T-cell (primary cell): ENCODE results near the gene MYO7A. TPM values are rescaled to one million over a fixed set of nuclear protein-coding genes. Genes with fewer than 3 reads are reported as not detected.
A peak's percentile ranks its signal among the peaks of the same experiment; 100 is the strongest.

Source experiments
- ATAC-seq, 4 experiments: fragments of 200-7000 bp in 3 of 4; fragments of 150-1000 bp in 1 of 4; cut with Tn5 transposase; replicated peaks in 1 of 4; 1 replicate in 3 of 4; 2 replicates in 1 of 4; pipeline ENCODE4 v1.10.0; 2021; ENCODE audit warnings: moderate library complexity in 3 of 4, mild to moderate bottlenecking in 2 of 4, moderate number of reproducible peaks in 1 of 4
- CTCF ChIA-PET, 2 donors: fragments of 300-600 bp; sonication (Branson Sonifier 250); formaldehyde crosslinking; loops; one replicate each; lab custom pipeline; 2022; ENCODE audit warnings: antibody characterized with exemption in 2 of 2; lab: Charles Lee
- POLR2A ChIA-PET, 2 donors: fragments of 300-600 bp; sonication (Branson Sonifier 250); formaldehyde crosslinking; loops; one replicate each; lab custom pipeline; 2022; ENCODE audit warnings: antibody characterized with exemption in 2 of 2; lab: Charles Lee
- DNase-seq, 35 experiments: peaks; one replicate each; pipeline versions ENCODE4 v3.0.0 to v3.0.0-alpha.2; 2013 to 2023
- H3K27ac ChIP-seq: one replicate; pipeline ENCODE4 v1.5.1; 2013; ENCODE audit warnings: low read length
- H3K27me3 ChIP-seq, 2 experiments: replicated peaks in 1 of 2; 1 replicate in 1 of 2; 2 replicates in 1 of 2; pipeline versions ENCODE4 v1.6.1 to v1.7.0; 2013; ENCODE audit warnings: low read length in 1 of 2, mixed read lengths in 1 of 2; ENCODE audit not compliant: control insufficient read depth in 2 of 2, insufficient read depth in 2 of 2; ENCODE audit errors: extremely low read depth in 1 of 2
- H3K36me3 ChIP-seq, 2 donors: 1 replicate in 1 of 2; 2 replicates in 1 of 2; pipeline versions ENCODE4 v1.6.1 to v1.7.0; 2013; ENCODE audit warnings: low read length in 1 of 2; ENCODE audit not compliant: control insufficient read depth in 2 of 2, insufficient read depth in 1 of 2; ENCODE audit errors: extremely low read depth in 1 of 2
- H3K4me1 ChIP-seq, 2 experiments: 1 replicate in 1 of 2; 2 replicates in 1 of 2; pipeline versions ENCODE4 v1.6.1 to v1.7.0; 2013; ENCODE audit warnings: low read length in 2 of 2, mixed read lengths in 1 of 2; ENCODE audit not compliant: insufficient read depth in 2 of 2, control insufficient read depth in 1 of 2; ENCODE audit errors: extremely low read depth in 1 of 2
- H3K4me3 ChIP-seq, 2 donors: 1 replicate in 1 of 2; 2 replicates in 1 of 2; pipeline versions ENCODE4 v1.5.1 to v1.7.0; 2013; ENCODE audit warnings: mild to moderate bottlenecking in 2 of 2, low read length in 1 of 2, moderate library complexity in 1 of 2; ENCODE audit not compliant: control insufficient read depth in 1 of 2; ENCODE audit errors: extremely low read depth in 1 of 2
- H3K9me3 ChIP-seq: 2 replicates; pipeline ENCODE4 v1.7.0; 2013
- H3K27ac Mint-ChIP-seq, 2 donors: one replicate each; pipeline ENCODE4 v1.8.0; 2020 to 2021; ENCODE audit warnings: mild to moderate bottlenecking in 2 of 2, mixed read lengths in 2 of 2
- H3K27me3 Mint-ChIP-seq, 2 donors: one replicate each; pipeline ENCODE4 v1.8.0; 2021 to 2022; ENCODE audit warnings: mixed read lengths in 2 of 2
- H3K36me3 Mint-ChIP-seq: one replicate; pipeline ENCODE4 v1.8.0; 2021; ENCODE audit warnings: mixed read lengths
- H3K4me1 Mint-ChIP-seq, 3 donors: one replicate each; pipeline ENCODE4 v1.8.0; 2020 to 2022; ENCODE audit warnings: mixed read lengths in 3 of 3, mild to moderate bottlenecking in 1 of 3
- H3K4me3 Mint-ChIP-seq, 3 donors: one replicate each; pipeline ENCODE4 v1.8.0; 2020 to 2022; ENCODE audit warnings: mild to moderate bottlenecking in 3 of 3, mixed read lengths in 3 of 3, moderate library complexity in 3 of 3
- H3K9me3 Mint-ChIP-seq, 3 donors: one replicate each; pipeline ENCODE4 v1.8.0; 2020 to 2022; ENCODE audit warnings: mixed read lengths in 3 of 3
- WGBS: methylation state at CpG from one replicate; pipeline ENCODE4 v1.1.5; 2013; ENCODE audit warnings: missing lambda C conversion rate; ENCODE audit not compliant: insufficient coverage; 5-methylcytosine and 5-hydroxymethylcytosine counted together
- total RNA-seq, 35 experiments: library from RNA in 6 of 35; stranded (reverse) in 6 of 35; fragments of 120-200 nt in 1 of 35; gene quantifications; one replicate each; pipeline versions ENCODE4 v1.2.1 to v1.2.4 and lab custom pipeline; 2013 to 2026

Gene MYO7A
- total RNA-seq, 5 donors from 2014 or later (not counting 1 experiment from before 2014, with no cell fraction given) = 0.15 to 1.7 (median 0.44) TPM

GRCh38 chr11:77200351-77201268 is 72.6 kb downstream of the MYO7A start:
- Histone ChIP-seq H3K36me3 (no peaks in the 10 kb centered on the region), H3K4me1 (peaks cover 0 to 3% of the 10 kb centered on the region in 2 experiments), H3K9me3 (no peaks in the 10 kb centered on the region), H3K4me3 (no peak overlapping the region), H3K27ac (no peak overlapping the region), H3K27me3 (peaks cover 0 to 8% of the 10 kb centered on the region in 2 experiments)
- DNase-seq (peak in 3 of 35 experiments; percentile 1 to 20 (median 3)), ATAC-seq (no peak)
- no peaks in the 10 kb centered on the region for H3K4me1 Mint-ChIP-seq
- ChIA-PET POLR2A (no interaction called here), CTCF (no interaction called here)
- no peak overlapping the region for H3K4me3 Mint-ChIP-seq
- H3K27ac Mint-ChIP-seq = no peak overlapping the region
- no peaks in the 10 kb centered on the region for H3K9me3 Mint-ChIP-seq
- WGBS = 69% methylated on average over 8 of the region's 12 CpGs
- H3K36me3 Mint-ChIP-seq = no peaks in the 10 kb centered on the region
- no peaks in the 10 kb centered on the region for H3K27me3 Mint-ChIP-seq

DNA sequence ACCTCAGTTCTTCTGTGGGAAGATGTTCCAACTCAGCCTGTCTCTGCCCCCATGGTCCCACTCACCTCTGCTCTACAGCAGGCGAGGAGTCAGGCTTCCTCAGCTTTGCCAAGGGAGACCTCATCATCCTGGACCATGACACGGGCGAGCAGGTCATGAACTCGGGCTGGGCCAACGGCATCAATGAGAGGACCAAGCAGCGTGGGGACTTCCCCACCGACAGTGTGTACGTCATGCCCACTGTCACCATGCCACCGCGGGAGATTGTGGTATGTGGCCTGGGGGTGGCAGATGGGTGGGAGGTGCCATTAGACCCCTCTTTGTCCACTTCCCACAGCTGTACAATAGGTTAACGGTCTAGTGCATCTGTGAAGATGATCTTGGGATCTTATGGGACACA is 73.3 kb downstream of the MYO7A start:
- ATAC-seq (no peak), DNase-seq (peak in 3 of 35 experiments; percentile 0 to 5 (median 4))
- Mint-ChIP-seq H3K9me3 (no peaks in the 10 kb centered on the region), H3K27ac (no peak overlapping the region), H3K27me3 (no peaks in the 10 kb centered on the region), H3K4me3 (no peak overlapping the region), H3K4me1 (no peaks in the 10 kb centered on the region), H3K36me3 (no peaks in the 10 kb centered on the region)
- ChIA-PET CTCF (no interaction called here), POLR2A (no interaction called here)
- no peaks in the 10 kb centered on the region for H3K36me3 ChIP-seq
- no peaks in the 10 kb centered on the region for H3K9me3 ChIP-seq
- 87% methylated on average over 8 of the region's 11 CpGs for WGBS
- peaks cover 0 to 6% of the 10 kb centered on the region in 2 experiments for H3K27me3 ChIP-seq
- H3K27ac ChIP-seq = no peak overlapping the region
- H3K4me3 ChIP-seq = no peak overlapping the region
- peaks cover 0 to 3% of the 10 kb centered on the region in 2 experiments for H3K4me1 ChIP-seq

GRCh38 chr11:77201991-77202841 is 74.2 kb downstream of the MYO7A start:
- Mint-ChIP-seq H3K27me3 (peaks cover 0 to 3% of the 10 kb centered on the region in 2 donors), H3K36me3 (no peaks in the 10 kb centered on the region), H3K9me3 (no peaks in the 10 kb centered on the region), H3K27ac (no peak overlapping the region), H3K4me1 (no peaks in the 10 kb centered on the region), H3K4me3 (no peak overlapping the region)
- Histone ChIP-seq H3K4me1 (peaks cover 0 to 3% of the 10 kb centered on the region in 2 experiments), H3K36me3 (no peaks in the 10 kb centered on the region), H3K27ac (no peak overlapping the region), H3K9me3 (no peaks in the 10 kb centered on the region), H3K27me3 (peaks cover 0 to 2% of the 10 kb centered on the region in 2 experiments), H3K4me3 (no peak overlapping the region)
- DNase-seq (peak in 3 of 35 experiments; percentile 1 to 6 (median 5)), ATAC-seq (no peak)
- WGBS = 87% methylated on average over 16 of the region's 23 CpGs
- ChIA-PET CTCF (no interaction called here), POLR2A (no interaction called here)

- no peak overlapping the region for H3K4me3 Mint-ChIP-seq
- WGBS = 88% methylated on average over 21 of the region's 25 CpGs
- H3K9me3 ChIP-seq = no peaks in the 10 kb centered on the region
- DNase-seq (peak in 2 of 35 experiments; percentile 1 to 21), ATAC-seq (no peak)
- H3K4me1 Mint-ChIP-seq = no peaks in the 10 kb centered on the region
- H3K27ac Mint-ChIP-seq = no peak overlapping the region
- H3K27me3 Mint-ChIP-seq = peaks cover 0 to 3% of the 10 kb centered on the region in 2 donors
- H3K36me3 Mint-ChIP-seq = no peaks in the 10 kb centered on the region
- peaks cover 0 to 3% of the 10 kb centered on the region in 2 experiments for H3K4me1 ChIP-seq
- CTCF ChIA-PET = no interaction called here
- no peak overlapping the region for H3K4me3 ChIP-seq
- POLR2A ChIA-PET = no interaction called here
- H3K27ac ChIP-seq = no peak overlapping the region
- peaks cover 0 to 2% of the 10 kb centered on the region in 2 experiments for H3K27me3 ChIP-seq
- no peaks in the 10 kb centered on the region for H3K36me3 ChIP-seq
- no peaks in the 10 kb centered on the region for H3K9me3 Mint-ChIP-seq
Measured at GRCh38 chr11:77202941-77203900, 75.2 kb downstream of the MYO7A start.

DNA sequence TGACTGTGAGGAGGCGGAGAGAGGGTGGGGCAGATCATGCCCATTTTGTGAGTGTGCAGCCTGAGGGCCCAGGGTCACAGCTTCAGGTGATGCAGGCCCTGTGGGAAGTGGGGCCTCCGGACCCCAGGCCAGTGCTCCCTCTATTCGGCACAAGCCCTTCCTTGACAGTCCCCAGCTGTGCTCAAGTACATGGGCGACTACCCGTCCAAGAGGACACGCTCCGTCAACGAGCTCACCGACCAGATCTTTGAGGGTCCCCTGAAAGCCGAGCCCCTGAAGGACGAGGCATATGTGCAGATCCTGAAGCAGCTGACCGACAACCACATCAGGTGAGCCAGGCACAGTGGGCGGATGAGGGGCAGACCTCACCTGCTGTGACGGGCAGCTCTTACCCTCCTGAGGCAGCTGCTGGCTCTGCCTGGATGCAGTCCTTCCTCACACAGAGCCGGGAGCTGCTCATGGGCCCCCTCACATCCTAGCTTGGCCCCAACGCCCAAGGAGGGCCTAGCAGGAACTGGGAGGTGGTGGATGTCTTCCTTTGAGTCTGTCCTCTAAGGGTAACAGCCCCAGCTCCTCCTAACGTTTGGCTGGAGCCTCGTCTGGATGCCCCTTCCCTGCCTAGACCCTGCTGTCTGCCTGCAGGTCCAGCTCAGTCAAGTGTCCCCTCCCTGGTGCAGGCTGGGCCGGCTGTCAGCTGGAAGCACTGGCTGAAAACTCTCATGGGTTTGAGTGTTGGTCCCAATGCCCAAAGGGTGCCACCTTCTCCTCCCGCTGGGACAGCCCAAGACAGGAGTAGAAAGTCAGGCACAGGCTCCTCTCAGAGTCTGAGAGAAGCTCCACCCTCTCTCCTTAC is 76.1 kb downstream of the MYO7A start:
- H3K27ac Mint-ChIP-seq = no peak overlapping the region
- H3K9me3 ChIP-seq = no peaks in the 10 kb centered on the region
- H3K27me3 Mint-ChIP-seq = peaks cover 0 to 3% of the 10 kb centered on the region in 2 donors
- no peak overlapping the region for H3K4me3 Mint-ChIP-seq
- H3K4me1 Mint-ChIP-seq = no peaks in the 10 kb centered on the region
- WGBS = 80% methylated on average over 17 of the region's 20 CpGs
- no peaks in the 10 kb centered on the region for H3K36me3 ChIP-seq
- ATAC-seq = no peak
- peaks cover 0 to 3% of the 10 kb centered on the region in 2 experiments for H3K4me1 ChIP-seq
- no peak overlapping the region for H3K27ac ChIP-seq
- DNase-seq = peak in 1 of 35 experiments; percentile 23
- CTCF ChIA-PET = interaction anchor here in 1 of 2 donors (0.5 kb wide), 1 partner anchor 149 kb away, joined by 5 read pairs; no protein-coding TSS in a partner anchor
- no peak overlapping the region for H3K4me3 ChIP-seq
- H3K27me3 ChIP-seq = peaks cover 0 to 2% of the 10 kb centered on the region in 2 experiments
- no peaks in the 10 kb centered on the region for H3K36me3 Mint-ChIP-seq
- no peaks in the 10 kb centered on the region for H3K9me3 Mint-ChIP-seq
- POLR2A ChIA-PET = no interaction called here
